ENCODE data around the gene ZKSCAN5. TPM values are rescaled to one million over a fixed set of nuclear protein-coding genes. Genes with fewer than 3 reads are reported as not detected.

The ZKSCAN5 gene
- total RNA-seq, 1 experiment from 2014 or later: 13.3 TPM

DNA sequence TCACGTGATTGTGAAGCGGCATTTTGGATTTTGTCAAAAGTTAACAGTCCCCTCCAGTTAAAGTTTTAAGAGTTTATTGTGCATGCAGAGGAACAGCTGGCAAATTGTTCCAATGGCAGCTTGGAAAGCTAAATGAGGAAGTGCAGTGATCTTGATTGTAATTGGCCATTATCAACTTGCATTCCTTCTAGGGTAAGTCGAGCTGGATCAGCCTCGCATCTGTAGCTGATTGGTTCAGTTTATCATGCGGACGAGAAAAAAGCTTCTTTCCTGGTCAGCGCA is 31.2 kb upstream of the ZKSCAN5 start:
- Histone ChIP-seq H3K9me3 (no peaks in the 10 kb centered on the region), H3K4me3 (ENCODE audit: low read depth, low read length) (peak overlapping the region; percentile 94), H3K27me3 (replicated peaks; ENCODE audit: control insufficient read depth, insufficient read depth, low read length) (no peaks in the 10 kb centered on the region), H3K36me3 (ENCODE audit: control insufficient read depth, insufficient read depth, low read length) (no peaks in the 10 kb centered on the region; the same call in none of the 2 replicates), H3K4me1 (no peaks in the 10 kb centered on the region)
- DNase-seq: peak in 1 of 2 experiments; percentile 38
- intact Hi-C loops (cut with micrococcal nuclease; ENCODE audit: unreplicated experiment): loop anchor here (2.0 kb wide), 1 partner anchor 40 kb away; no protein-coding TSS in a partner anchor
- Mint-ChIP-seq H3K4me3 (ENCODE audit: unreplicated experiment) (peak overlapping the region; percentile 82), H3K27me3 (ENCODE audit: insufficient read depth, unreplicated experiment) (no peaks in the 10 kb centered on the region), H3K36me3 (ENCODE audit: insufficient read depth, unreplicated experiment) (peaks cover 57% of the 10 kb centered on the region), H3K4me1 (ENCODE audit: low read depth, unreplicated experiment) (no peaks in the 10 kb centered on the region), H3K27ac (ENCODE audit: unreplicated experiment) (peak overlapping the region; percentile 78), H3K9me3 (ENCODE audit: unreplicated experiment) (no peaks in the 10 kb centered on the region)
- TSS peak; percentile 87 for BruUV-seq (replicated peaks)
- POLR2A ChIA-PET: interaction anchor here (0.7 to 1.1 kb wide), 3 partner anchors 26 to 530 kb away, joined by 3 to 8 read pairs (median 4); partner anchors contain the start of genes BUD31, PDAP1 and ZNF394
- CTCF ChIA-PET: interaction anchor here (1.0 kb wide), 1 partner anchor 27 kb away, joined by 3 read pairs; the partner anchor contains the start of gene ZNF394
- TF ChIP-seq, protein P1, sequence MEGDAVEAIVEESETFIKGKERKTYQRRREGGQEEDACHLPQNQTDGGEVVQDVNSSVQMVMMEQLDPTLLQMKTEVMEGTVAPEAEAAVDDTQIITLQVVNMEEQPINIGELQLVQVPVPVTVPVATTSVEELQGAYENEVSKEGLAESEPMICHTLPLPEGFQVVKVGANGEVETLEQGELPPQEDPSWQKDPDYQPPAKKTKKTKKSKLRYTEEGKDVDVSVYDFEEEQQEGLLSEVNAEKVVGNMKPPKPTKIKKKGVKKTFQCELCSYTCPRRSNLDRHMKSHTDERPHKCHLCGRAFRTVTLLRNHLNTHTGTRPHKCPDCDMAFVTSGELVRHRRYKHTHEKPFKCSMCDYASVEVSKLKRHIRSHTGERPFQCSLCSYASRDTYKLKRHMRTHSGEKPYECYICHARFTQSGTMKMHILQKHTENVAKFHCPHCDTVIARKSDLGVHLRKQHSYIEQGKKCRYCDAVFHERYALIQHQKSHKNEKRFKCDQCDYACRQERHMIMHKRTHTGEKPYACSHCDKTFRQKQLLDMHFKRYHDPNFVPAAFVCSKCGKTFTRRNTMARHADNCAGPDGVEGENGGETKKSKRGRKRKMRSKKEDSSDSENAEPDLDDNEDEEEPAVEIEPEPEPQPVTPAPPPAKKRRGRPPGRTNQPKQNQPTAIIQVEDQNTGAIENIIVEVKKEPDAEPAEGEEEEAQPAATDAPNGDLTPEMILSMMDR (IDR thresholded peaks at IDR 0.05; ENCODE audit: insufficient read depth in 1 of 2, low read depth in 1 of 2, low read length in 1 of 2, severe bottlenecking in 1 of 2, unreplicated experiment in 1 of 2): no peak

DNA sequence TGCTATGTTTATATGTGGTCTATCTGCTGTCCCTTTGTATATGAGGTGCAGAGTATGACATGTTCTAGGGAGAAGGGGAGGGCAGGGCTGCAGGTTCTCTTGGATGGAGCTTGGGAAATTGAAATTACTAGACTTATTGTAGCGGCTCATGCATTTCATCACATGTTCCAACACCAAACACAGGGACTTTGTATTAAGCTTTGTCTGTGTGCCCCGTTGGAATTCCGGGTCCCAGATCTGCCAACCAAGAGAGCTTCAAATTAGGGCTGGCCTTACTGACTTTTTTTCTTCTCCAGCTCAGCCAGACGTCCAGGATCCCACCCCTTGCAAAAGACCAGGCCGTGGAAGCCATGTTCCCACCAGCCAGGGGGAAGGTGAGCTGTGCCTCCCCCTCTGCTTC is 28.4 kb upstream of the ZKSCAN5 start:
- no peak overlapping the region for H3K4me3 Mint-ChIP-seq (ENCODE audit: unreplicated experiment)
- H3K9me3 Mint-ChIP-seq (ENCODE audit: unreplicated experiment): no peaks in the 10 kb centered on the region
- Histone ChIP-seq H3K9me3 (no peaks in the 10 kb centered on the region), H3K27me3 (replicated peaks; ENCODE audit: control insufficient read depth, insufficient read depth, low read length) (no peaks in the 10 kb centered on the region), H3K4me1 (no peaks in the 10 kb centered on the region), H3K4me3 (ENCODE audit: low read depth, low read length) (no peak overlapping the region), H3K36me3 (ENCODE audit: control insufficient read depth, insufficient read depth, low read length) (no peaks in the 10 kb centered on the region; the same call in none of the 2 replicates)
- intact Hi-C loops (cut with micrococcal nuclease; ENCODE audit: unreplicated experiment): no loop called here
- TF ChIP-seq, protein P1 (IDR thresholded peaks at IDR 0.05; ENCODE audit: insufficient read depth in 1 of 2, low read depth in 1 of 2, low read length in 1 of 2, severe bottlenecking in 1 of 2, unreplicated experiment in 1 of 2): no peak
- CTCF ChIA-PET: no interaction called here
- H3K36me3 Mint-ChIP-seq (ENCODE audit: insufficient read depth, unreplicated experiment): peaks cover 77% of the 10 kb centered on the region
- DNase-seq: no peak
- no peak overlapping the region for H3K27ac Mint-ChIP-seq (ENCODE audit: unreplicated experiment)
- no peaks in the 10 kb centered on the region for H3K27me3 Mint-ChIP-seq (ENCODE audit: insufficient read depth, unreplicated experiment)
- no TSS peak for BruUV-seq (replicated peaks)
- POLR2A ChIA-PET: no interaction called here
- H3K4me1 Mint-ChIP-seq (ENCODE audit: low read depth, unreplicated experiment): no peaks in the 10 kb centered on the region

DNA sequence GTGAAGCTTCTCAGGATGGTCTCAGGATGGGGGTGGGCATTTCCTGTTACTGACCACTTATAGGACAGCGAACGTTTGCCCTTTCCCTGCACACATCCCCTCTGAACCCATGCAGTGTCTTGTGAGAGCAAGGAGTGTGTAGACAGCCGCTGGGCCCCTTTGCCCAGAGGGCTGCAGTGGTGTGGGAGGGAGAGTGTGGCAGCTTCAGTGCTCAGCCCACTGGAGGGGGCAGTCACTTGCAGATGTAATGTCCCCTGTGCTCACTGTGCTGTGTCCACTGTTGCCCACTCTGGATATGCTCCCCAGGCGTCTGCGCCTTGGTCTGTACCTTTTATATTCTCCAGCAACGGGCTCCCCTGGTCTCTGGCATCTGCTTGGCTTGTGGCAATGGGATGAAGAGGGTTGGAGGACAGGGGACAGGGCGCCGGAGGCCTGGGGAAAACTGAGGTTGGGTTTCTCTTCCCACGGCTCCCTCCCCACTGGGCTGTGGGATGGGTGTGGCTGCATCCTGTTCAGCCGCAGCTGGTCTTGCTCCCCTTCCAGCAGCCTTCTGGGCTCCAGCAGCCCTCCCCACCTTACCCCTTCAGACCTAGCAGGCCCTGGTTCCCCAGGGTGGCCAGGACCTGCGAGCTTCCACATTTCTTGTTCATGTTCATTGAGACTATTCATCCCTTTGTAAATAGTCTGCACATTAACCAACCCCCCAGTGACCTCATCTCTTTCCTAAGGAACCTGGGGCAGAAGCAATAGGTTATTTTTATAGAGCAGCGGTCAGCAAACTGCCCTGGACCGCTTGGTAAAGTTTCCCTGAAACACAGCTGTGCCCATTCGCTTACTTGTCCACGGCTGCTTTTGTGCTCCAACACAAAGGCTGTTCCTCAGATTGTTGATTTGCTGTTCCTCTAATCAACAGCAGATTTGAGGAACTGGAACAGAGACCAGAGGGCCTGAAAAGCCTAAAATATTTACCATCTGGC is 25.7 kb upstream of the ZKSCAN5 start:
- ChIA-PET POLR2A (no interaction called here), CTCF (no interaction called here)
- no peaks in the 10 kb centered on the region for H3K9me3 ChIP-seq
- H3K4me3 ChIP-seq (ENCODE audit: low read depth, low read length): no peak overlapping the region
- H3K27me3 Mint-ChIP-seq (ENCODE audit: insufficient read depth, unreplicated experiment): no peaks in the 10 kb centered on the region
- TF ChIP-seq, protein P1 (IDR thresholded peaks at IDR 0.05; ENCODE audit: insufficient read depth in 1 of 2, low read depth in 1 of 2, low read length in 1 of 2, severe bottlenecking in 1 of 2, unreplicated experiment in 1 of 2): no peak
- no peaks in the 10 kb centered on the region for H3K4me1 Mint-ChIP-seq (ENCODE audit: low read depth, unreplicated experiment)
- H3K4me3 Mint-ChIP-seq (ENCODE audit: unreplicated experiment): no peak overlapping the region
- no TSS peak for BruUV-seq (replicated peaks)
- intact Hi-C loops (cut with micrococcal nuclease; ENCODE audit: unreplicated experiment): no loop called here
- H3K27me3 ChIP-seq (replicated peaks; ENCODE audit: control insufficient read depth, insufficient read depth, low read length): no peaks in the 10 kb centered on the region
- no peaks in the 10 kb centered on the region for H3K9me3 Mint-ChIP-seq (ENCODE audit: unreplicated experiment)
- no peak for DNase-seq
- peaks cover 86% of the 10 kb centered on the region for H3K36me3 Mint-ChIP-seq (ENCODE audit: insufficient read depth, unreplicated experiment)
- H3K4me1 ChIP-seq: no peaks in the 10 kb centered on the region
- no peak overlapping the region for H3K27ac Mint-ChIP-seq (ENCODE audit: unreplicated experiment)
- H3K36me3 ChIP-seq (ENCODE audit: control insufficient read depth, insufficient read depth, low read length): no peaks in the 10 kb centered on the region; the same call in none of the 2 replicates

All from Caco-2 (cell line).